HepG2 (cell line): ENCODE measurements around the gene BRCA1. TPM values are rescaled to one million over a fixed set of nuclear protein-coding genes. Genes with fewer than 3 reads are reported as not detected.

Experiments
- CHD2 ChIP-seq: IDR thresholded peaks from 2 replicates; pipeline ENCODE4 v1.6.1; 2011; ENCODE audit warnings: low read depth, low read length, improper control_type of control experiment
- EED ChIP-seq: sonication (generic); formaldehyde crosslinking; IDR thresholded peaks from 2 replicates; pipeline ENCODE4 v1.5.0; 2020; ENCODE audit warnings: mild to moderate bottlenecking, missing genetic modification reagents
- GATAD1 ChIP-seq: IDR thresholded peaks from 2 replicates; pipeline ENCODE4 v1.6.1; 2016; ENCODE audit warnings: missing genetic modification reagents, missing compliant biosample characterization
- HIVEP1 ChIP-seq: sonication (generic); formaldehyde crosslinking; IDR thresholded peaks from 2 replicates; pipeline ENCODE4 v1.4.0; 2020; ENCODE audit warnings: mild to moderate bottlenecking, missing genetic modification reagents
- HMGA1 ChIP-seq: sonication (generic); formaldehyde crosslinking; conservative IDR thresholded peaks from 2 replicates; pipeline ENCODE4 v1.4.0; 2020; ENCODE audit warnings: missing genetic modification reagents
- NCOR1 ChIP-seq: fragments of 200-600 bp; sonication (generic); IDR thresholded peaks from 2 replicates; pipeline ENCODE4 v1.7.0; 2017; ENCODE audit warnings: antibody characterized with exemption, low read length, borderline replicate concordance
- SATB2 ChIP-seq: sonication (generic); formaldehyde crosslinking; IDR thresholded peaks from 2 replicates; pipeline ENCODE4 v1.5.0; 2020; ENCODE audit warnings: missing genetic modification reagents
- SKI ChIP-seq: fragments of 450-650 bp; IDR thresholded peaks from one replicate; pipeline ENCODE4 v1.6.1; 2018; ENCODE audit warnings: mild to moderate bottlenecking; ENCODE audit not compliant: partially characterized antibody
- TAF15 ChIP-seq: fragments of 200-400 bp; formaldehyde crosslinking; IDR thresholded peaks from one replicate; pipeline ENCODE4 v1.6.1; 2018; ENCODE audit warnings: mild to moderate bottlenecking, low read depth, low read length; ENCODE audit not compliant: poor library complexity, severe bottlenecking
- U2AF1 ChIP-seq: fragments of 200-400 bp; formaldehyde crosslinking; optimal IDR thresholded peaks from 2 replicates; pipeline ENCODE3; 2017; ENCODE audit warnings: mild to moderate bottlenecking, low read depth, low read length
- ZFP37 ChIP-seq: sonication (generic); formaldehyde crosslinking; IDR thresholded peaks from 2 replicates; pipeline ENCODE4 v1.4.0; 2020; ENCODE audit warnings: missing genetic modification reagents, borderline replicate concordance
- ZIK1 ChIP-seq: sonication (generic); formaldehyde crosslinking; IDR thresholded peaks from 2 replicates; pipeline ENCODE4 v1.5.0; 2020; ENCODE audit warnings: mild to moderate bottlenecking, low read depth, missing genetic modification reagents, borderline replicate concordance
- ZNF205 ChIP-seq: IDR thresholded peaks from 2 replicates; pipeline ENCODE4 v1.6.1; 2018; ENCODE audit warnings: missing biosample characterization, missing genetic modification reagents
- ZNF256 ChIP-seq: sonication (generic); formaldehyde crosslinking; conservative IDR thresholded peaks from 2 replicates; pipeline ENCODE4 v1.4.0; 2020; ENCODE audit warnings: missing genetic modification reagents
- ZNF558 ChIP-seq: sonication (generic); formaldehyde crosslinking; IDR thresholded peaks from 2 replicates; pipeline ENCODE4 v1.9.0; 2022; ENCODE audit warnings: mild to moderate bottlenecking, missing genetic modification reagents, borderline replicate concordance
- ZNF589 ChIP-seq: sonication (generic); formaldehyde crosslinking; conservative IDR thresholded peaks from 2 replicates; pipeline ENCODE4 v1.8.0; 2022; ENCODE audit warnings: mild to moderate bottlenecking, moderate library complexity, missing genetic modification reagents
- ZNF788 ChIP-seq: sonication (generic); formaldehyde crosslinking; IDR thresholded peaks from 2 replicates; pipeline ENCODE4 v1.5.0; 2020; ENCODE audit warnings: mild to moderate bottlenecking, missing genetic modification reagents, borderline replicate concordance
- ZNF816 ChIP-seq: sonication (generic); formaldehyde crosslinking; IDR thresholded peaks from 2 replicates; pipeline ENCODE4 v1.8.0; 2022; ENCODE audit warnings: missing genetic modification reagents, mild to moderate bottlenecking, borderline replicate concordance
- polyA plus RNA-seq, 8 experiments: library from polyadenylated mRNA; depleted of rRNA in 3 of 8; stranded (reverse) in 7 of 8; unstranded in 1 of 8; fragments of >200 nt; fragmentation: Illumina TruSeq in 4 of 8; extraction: Trizol in 4 of 8; gene quantifications; 2 replicates each; pipeline versions ENCODE4 v1.2.1 to v1.2.3, GENCODE V29; 2011 to 2016; ENCODE audit warnings: low read depth in 4 of 8, missing spikeins in 1 of 8, mixed read lengths in 1 of 8; ENCODE audit not compliant: insufficient read depth in 1 of 8
- total RNA-seq, 5 experiments: library from RNA; depleted of rRNA; stranded (reverse); fragments of >200 nt; fragmentation: Illumina TruSeq; extraction: Trizol; gene quantifications; 2 replicates each; pipeline ENCODE4 v1.2.3, GENCODE V29; 2016; ENCODE audit warnings: low read depth in 1 of 5
- TF ChIP-seq, protein P1 (sequence below): sonication (generic); formaldehyde crosslinking; IDR thresholded peaks from 2 replicates; pipeline ENCODE4 v1.4.0; 2020; ENCODE audit warnings: missing genetic modification reagents, borderline replicate concordance
- TF ChIP-seq, protein P2 (sequence below): sonication (generic); formaldehyde crosslinking; conservative IDR thresholded peaks from 2 replicates; pipeline ENCODE4 v1.4.0; 2020; ENCODE audit warnings: missing genetic modification reagents
- TF ChIP-seq, protein P3 (sequence below): sonication (generic); formaldehyde crosslinking; IDR thresholded peaks from 2 replicates; pipeline ENCODE4 v1.4.0; 2020; ENCODE audit warnings: missing genetic modification reagents
- TF ChIP-seq, protein P4 (sequence below): sonication (generic); formaldehyde crosslinking; IDR thresholded peaks from 2 replicates; pipeline ENCODE4 v1.8.1; 2023; ENCODE audit warnings: missing genetic modification reagents, inconsistent platforms, borderline replicate concordance

Gene BRCA1
- total and polyA plus RNA-seq, 2 of the 13 experiments (the other 11 are each of a cell fraction or from before 2014, with no cell fraction given): 13.3 to 37.5 TPM

DNA sequence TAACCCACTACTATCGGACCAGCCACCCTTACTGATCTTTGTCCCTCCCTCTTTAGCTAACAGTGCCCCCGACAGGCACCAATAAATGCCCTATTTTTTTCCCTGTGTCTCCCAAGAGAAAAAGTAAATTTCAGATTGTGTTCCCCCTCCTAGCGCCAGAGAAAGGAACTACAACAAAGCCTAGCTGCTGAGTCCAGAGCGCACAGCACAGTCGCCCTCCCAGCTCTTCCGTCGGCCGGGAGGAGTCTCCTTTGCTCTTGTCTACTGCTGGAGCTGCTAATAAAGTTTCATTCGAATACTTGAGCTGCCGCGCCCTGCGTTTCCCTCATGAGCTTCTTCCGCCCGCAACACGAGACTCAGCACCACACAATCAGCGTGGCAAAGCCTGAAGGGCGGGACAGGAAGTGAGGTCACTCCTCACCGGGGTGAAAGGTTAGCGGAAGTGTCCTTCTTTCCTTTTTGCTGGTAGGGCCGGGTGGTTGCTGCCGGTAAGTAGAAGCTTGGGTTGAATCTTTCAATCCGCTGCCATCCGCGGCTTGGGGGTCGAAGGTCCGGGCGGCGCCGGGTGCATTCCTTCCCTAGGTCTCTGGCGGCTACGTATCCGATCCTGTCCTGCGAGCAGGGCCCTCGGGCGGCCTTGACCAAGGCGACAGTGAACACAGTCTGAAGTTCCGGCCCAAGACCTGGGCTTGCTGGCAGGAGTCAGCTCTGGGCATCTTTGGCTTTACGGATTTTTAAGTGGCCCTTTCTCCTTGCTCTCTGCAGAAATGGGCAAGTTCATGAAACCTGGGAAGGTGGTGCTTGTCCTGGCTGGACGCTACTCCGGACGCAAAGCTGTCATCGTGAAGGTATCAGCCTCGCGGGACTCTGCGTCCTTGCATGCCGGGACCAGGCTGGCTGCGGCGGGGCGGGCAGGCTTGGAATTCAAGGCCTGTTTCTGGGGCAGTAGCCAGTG, 126.9 kb downstream of the BRCA1 start, which contains the start of gene RPL27 (continued):
- TF ChIP-seq HMGA1 (no peak), NCOR1 (peak; percentile 86; the same call in 1 of the 2 replicates), ZNF558 (CRISPR knock-in tag) (0 out of 2 replicates have a peak, but pooled peaks have one; percentile 74), SATB2 (CRISPR knock-in tag) (peak; percentile 8; the same call in 1 of the 2 replicates), CHD2 (peak; percentile 88), SKI (peak; percentile 91), ZNF589 (CRISPR knock-in tag) (peak; percentile 50; the same call in 1 of the 2 replicates), ZIK1 (CRISPR knock-in tag) (peak; percentile 91), ZNF256 (CRISPR knock-in tag) (0 out of 2 replicates have a peak, but pooled peaks have one; percentile 7), EED (CRISPR knock-in tag) (peak; percentile 99), U2AF1 (peak; percentile 98), ZFP37 (CRISPR knock-in tag) (peak; percentile 54; the same call in 1 of the 2 replicates), ZNF205 (CRISPR knock-in tag) (peak; percentile 96), HIVEP1 (CRISPR knock-in tag) (peak; percentile 84), GATAD1 (CRISPR knock-in tag) (peak; percentile 96), ZNF816 (no peak; the same call in 1 of the 2 replicates), ZNF788 (CRISPR knock-in tag) (peak; percentile 99), TAF15 (no peak)
- TF ChIP-seq, protein P1, sequence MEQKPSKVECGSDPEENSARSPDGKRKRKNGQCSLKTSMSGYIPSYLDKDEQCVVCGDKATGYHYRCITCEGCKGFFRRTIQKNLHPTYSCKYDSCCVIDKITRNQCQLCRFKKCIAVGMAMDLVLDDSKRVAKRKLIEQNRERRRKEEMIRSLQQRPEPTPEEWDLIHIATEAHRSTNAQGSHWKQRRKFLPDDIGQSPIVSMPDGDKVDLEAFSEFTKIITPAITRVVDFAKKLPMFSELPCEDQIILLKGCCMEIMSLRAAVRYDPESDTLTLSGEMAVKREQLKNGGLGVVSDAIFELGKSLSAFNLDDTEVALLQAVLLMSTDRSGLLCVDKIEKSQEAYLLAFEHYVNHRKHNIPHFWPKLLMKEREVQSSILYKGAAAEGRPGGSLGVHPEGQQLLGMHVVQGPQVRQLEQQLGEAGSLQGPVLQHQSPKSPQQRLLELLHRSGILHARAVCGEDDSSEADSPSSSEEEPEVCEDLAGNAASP (CRISPR knock-in tag): peak; percentile 93
- TF ChIP-seq, protein P2, sequence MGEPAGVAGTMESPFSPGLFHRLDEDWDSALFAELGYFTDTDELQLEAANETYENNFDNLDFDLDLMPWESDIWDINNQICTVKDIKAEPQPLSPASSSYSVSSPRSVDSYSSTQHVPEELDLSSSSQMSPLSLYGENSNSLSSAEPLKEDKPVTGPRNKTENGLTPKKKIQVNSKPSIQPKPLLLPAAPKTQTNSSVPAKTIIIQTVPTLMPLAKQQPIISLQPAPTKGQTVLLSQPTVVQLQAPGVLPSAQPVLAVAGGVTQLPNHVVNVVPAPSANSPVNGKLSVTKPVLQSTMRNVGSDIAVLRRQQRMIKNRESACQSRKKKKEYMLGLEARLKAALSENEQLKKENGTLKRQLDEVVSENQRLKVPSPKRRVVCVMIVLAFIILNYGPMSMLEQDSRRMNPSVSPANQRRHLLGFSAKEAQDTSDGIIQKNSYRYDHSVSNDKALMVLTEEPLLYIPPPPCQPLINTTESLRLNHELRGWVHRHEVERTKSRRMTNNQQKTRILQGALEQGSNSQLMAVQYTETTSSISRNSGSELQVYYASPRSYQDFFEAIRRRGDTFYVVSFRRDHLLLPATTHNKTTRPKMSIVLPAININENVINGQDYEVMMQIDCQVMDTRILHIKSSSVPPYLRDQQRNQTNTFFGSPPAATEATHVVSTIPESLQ: 0 out of 2 replicates have a peak, but pooled peaks have one; percentile 83
- TF ChIP-seq, protein P3, sequence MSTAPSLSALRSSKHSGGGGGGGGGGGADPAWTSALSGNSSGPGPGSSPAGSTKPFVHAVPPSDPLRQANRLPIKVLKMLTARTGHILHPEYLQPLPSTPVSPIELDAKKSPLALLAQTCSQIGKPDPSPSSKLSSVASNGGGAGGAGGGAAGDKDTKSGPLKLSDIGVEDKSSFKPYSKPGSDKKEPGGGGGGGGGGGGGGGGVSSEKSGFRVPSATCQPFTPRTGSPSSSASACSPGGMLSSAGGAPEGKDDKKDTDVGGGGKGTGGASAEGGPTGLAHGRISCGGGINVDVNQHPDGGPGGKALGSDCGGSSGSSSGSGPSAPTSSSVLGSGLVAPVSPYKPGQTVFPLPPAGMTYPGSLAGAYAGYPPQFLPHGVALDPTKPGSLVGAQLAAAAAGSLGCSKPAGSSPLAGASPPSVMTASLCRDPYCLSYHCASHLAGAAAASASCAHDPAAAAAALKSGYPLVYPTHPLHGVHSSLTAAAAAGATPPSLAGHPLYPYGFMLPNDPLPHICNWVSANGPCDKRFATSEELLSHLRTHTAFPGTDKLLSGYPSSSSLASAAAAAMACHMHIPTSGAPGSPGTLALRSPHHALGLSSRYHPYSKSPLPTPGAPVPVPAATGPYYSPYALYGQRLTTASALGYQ (CRISPR knock-in tag): peak; percentile 98
- TF ChIP-seq, protein P4, sequence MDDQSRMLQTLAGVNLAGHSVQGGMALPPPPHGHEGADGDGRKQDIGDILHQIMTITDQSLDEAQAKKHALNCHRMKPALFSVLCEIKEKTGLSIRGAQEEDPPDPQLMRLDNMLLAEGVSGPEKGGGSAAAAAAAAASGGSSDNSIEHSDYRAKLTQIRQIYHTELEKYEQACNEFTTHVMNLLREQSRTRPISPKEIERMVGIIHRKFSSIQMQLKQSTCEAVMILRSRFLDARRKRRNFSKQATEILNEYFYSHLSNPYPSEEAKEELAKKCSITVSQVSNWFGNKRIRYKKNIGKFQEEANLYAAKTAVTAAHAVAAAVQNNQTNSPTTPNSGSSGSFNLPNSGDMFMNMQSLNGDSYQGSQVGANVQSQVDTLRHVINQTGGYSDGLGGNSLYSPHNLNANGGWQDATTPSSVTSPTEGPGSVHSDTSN (CRISPR knock-in tag): no peak; the same call in 1 of the 2 replicates
